Fibroblast of skin of back (primary cell): Measurements from ENCODE around the gene CCDC183. TPM values are rescaled to one million over a fixed set of nuclear protein-coding genes. Genes with fewer than 3 reads are reported as not detected.
"Not testable (repeated sequence)": the region's sequence is repeated elsewhere in the genome, so short reads cannot be mapped to it uniquely, and the experiment has no call there.

Experiments
- DNase-seq: peaks from one replicate; pipeline ENCODE4 v3.0.0-alpha.2; 2013
- polyA plus RNA-seq, 2 experiments: library from polyadenylated mRNA; unstranded; fragments of 120-200 nt; gene quantifications; one replicate each; pipeline ENCODE4 v1.2.1, GENCODE V29; 2013; ENCODE audit not compliant: insufficient read length in 2 of 2

CCDC183 gene
- polyA plus RNA-seq (2013, experiment 1 of 2; ENCODE audit: insufficient read length) = 0.68 TPM
- 0.83 TPM for polyA plus RNA-seq (2013, experiment 2 of 2; ENCODE audit: insufficient read length)

- DNase-seq = no peak
Observed at GRCh38 chr9:136796238-136796774, at the start of gene CCDC183. TSS of gene CCDC183 (plus strand) at chr9:136796338. CDS start at chr9:136796398, 60 bp downstream.

- DNase-seq = no peak
Observed at GRCh38 chr9:136746621-136747020, 49.5 kb upstream of the CCDC183 start.

- DNase-seq = no peak
Observed at GRCh38 chr9:136747161-136748060, 48.7 kb upstream of the CCDC183 start.

GRCh38 chr9:136748201-136748600, 47.9 kb upstream of the CCDC183 start, which contains the start of gene LCN6:
TSS of gene LCN6 (minus strand) at chr9:136748525. CDS start at chr9:136748483, 42 bp downstream.
- DNase-seq = no peak

- DNase-seq = no peak
Observed at GRCh38 chr9:136748666-136749611, 47.2 kb upstream of the CCDC183 start.

- DNase-seq = no peak
Observed at GRCh38 chr9:136750526-136750925, 45.6 kb upstream of the CCDC183 start.

GRCh38 chr9:136751244-136751643, 44.9 kb upstream of the CCDC183 start:
- DNase-seq = no peak

- no peak for DNase-seq
Observed at GRCh38 chr9:136751814-136752213, 44.3 kb upstream of the CCDC183 start.

GRCh38 chr9:136753371-136754058, 42.6 kb upstream of the CCDC183 start:
- no peak for DNase-seq

- no peak for DNase-seq
Observed at GRCh38 chr9:136754059-136754572, 42.0 kb upstream of the CCDC183 start.

- no peak for DNase-seq
Observed at GRCh38 chr9:136754626-136755301, 41.4 kb upstream of the CCDC183 start.

GRCh38 chr9:136755302-136756133, 40.6 kb upstream of the CCDC183 start:
- not testable (repeated sequence) for DNase-seq

- DNase-seq = no peak
Observed at GRCh38 chr9:136756134-136756438, 40.1 kb upstream of the CCDC183 start.

GRCh38 chr9:136756836-136757235, 39.3 kb upstream of the CCDC183 start:
- no peak for DNase-seq

GRCh38 chr9:136757328-136757727, 38.8 kb upstream of the CCDC183 start:
- no peak for DNase-seq

GRCh38 chr9:136757751-136758140, 38.4 kb upstream of the CCDC183 start:
- DNase-seq = no peak

GRCh38 chr9:136759001-136759400, 37.1 kb upstream of the CCDC183 start:
- DNase-seq = no peak

- DNase-seq = no peak
Observed at GRCh38 chr9:136759436-136760325, 36.5 kb upstream of the CCDC183 start.

- no peak for DNase-seq
Observed at GRCh38 chr9:136760424-136760823, 35.7 kb upstream of the CCDC183 start.
